Esophagus squamous epithelium (tissue), 5 donors: ENCODE data around the gene MAN2A1. TPM values are rescaled to one million over a fixed set of nuclear protein-coding genes. Genes with fewer than 3 reads are reported as not detected.

Experiments used
- DNase-seq: peaks from one replicate; lab custom pipeline; 2025; lab: John Stamatoyannopoulos, UW
- H3K27ac ChIP-seq, 4 donors: fragments of 200-600 bp; sonication (generic); one replicate each; pipeline ENCODE4 v1.5.1; 2016 to 2019; ENCODE audit warnings: mild to moderate bottlenecking in 1 of 4
- H3K27me3 ChIP-seq, 4 donors: fragments of 200-600 bp; sonication (generic); 1 replicate in 3 of 4; 2 replicates in 1 of 4; pipeline versions ENCODE4 v1.5.1 to v1.6.0; 2017 to 2021; ENCODE audit warnings: antibody characterized with exemption in 1 of 4
- H3K36me3 ChIP-seq, 3 donors: fragments of 200-600 bp; sonication (generic); one replicate each; pipeline ENCODE4 v1.5.1; 2016 to 2019
- H3K4me1 ChIP-seq, 3 donors: fragments of 200-600 bp; sonication (generic); one replicate each; pipeline ENCODE4 v1.5.1; 2017 to 2019
- H3K4me3 ChIP-seq, 4 donors: fragments of 200-600 bp; sonication (generic); 1 replicate in 3 of 4; 2 replicates in 1 of 4; pipeline ENCODE4 v1.5.1; 2016 to 2019; ENCODE audit warnings: mild to moderate bottlenecking in 2 of 4, moderate library complexity in 1 of 4
- H3K9me3 ChIP-seq, 3 donors: fragments of 200-600 bp; sonication (generic); one replicate each; pipeline ENCODE4 v1.5.1; 2016 to 2019
- POLR2A ChIP-seq, 4 donors: fragments of 450-650 bp; IDR thresholded peaks; one replicate each; pipeline ENCODE4 v1.6.1; 2017; ENCODE audit warnings: antibody characterized with exemption in 4 of 4, mild to moderate bottlenecking in 4 of 4, moderate library complexity in 3 of 4
- WGBS, 2 donors: methylation state at CpG; one replicate each; pipeline ENCODE4 v1.1.5; 2018; 5-methylcytosine and 5-hydroxymethylcytosine counted together
- intact Hi-C: fragments of 100-400 bp; cut with DNase I; formaldehyde crosslinking; loops from one replicate; pipeline ENCODE4 v1.15.0; 2022
- total RNA-seq, 4 donors: library from RNA; depleted of rRNA; stranded (reverse); fragments of >200 nt; gene quantifications; one replicate each; pipeline ENCODE4 v1.1.0, GENCODE V29; 2016
- TF ChIP-seq, protein P1 (sequence below), 6 experiments: fragments of 450-650 bp in 4 of 6; fragments of 200-600 bp in 2 of 6; sonication (generic) in 2 of 6; IDR thresholded peaks; one replicate each; pipeline ENCODE4 v1.5.1; 2016 to 2019; ENCODE audit warnings: antibody characterized with exemption in 6 of 6, mild to moderate bottlenecking in 4 of 6, moderate library complexity in 4 of 6
- donor health status: DM: yes; HTN: yes; CAD: no.

Gene MAN2A1
- total RNA-seq, 4 donors from 2014 or later = 27.4 to 40.1 (median 37.4) TPM

DNA sequence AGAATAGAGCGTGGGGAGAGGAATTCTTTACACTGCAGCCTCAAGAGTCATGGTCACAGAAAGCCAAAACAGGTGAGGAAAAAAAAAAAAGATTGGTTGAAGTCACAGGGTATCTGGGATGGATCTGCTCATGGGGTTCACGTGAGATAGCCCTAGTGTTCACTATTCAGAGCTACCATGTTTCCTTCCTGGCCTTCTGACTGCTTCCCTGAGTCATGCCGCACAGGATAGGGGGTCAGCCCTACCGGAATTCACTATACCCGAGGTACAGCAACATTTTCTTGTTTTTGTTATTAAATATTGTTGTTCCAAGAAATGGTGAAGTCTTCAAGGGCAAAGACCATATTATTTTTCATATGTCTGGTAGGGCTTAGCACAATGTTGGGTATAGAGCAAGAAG lies 21.5 kb upstream of the MAN2A1 start:
- no peak for DNase-seq
- Histone ChIP-seq H3K27me3 (peaks cover 0 to 4% (median 0%) of the 10 kb centered on the region in 4 donors), H3K4me1 (no peaks in the 10 kb centered on the region), H3K27ac (no peak overlapping the region), H3K36me3 (no peaks in the 10 kb centered on the region), H3K9me3 (no peaks in the 10 kb centered on the region), H3K4me3 (no peak overlapping the region)
- intact Hi-C loops = no loop called here
- 80 to 81% methylated on average over 5 of the region's 5 CpGs for WGBS, 2 donors
- TF ChIP-seq, protein P1, sequence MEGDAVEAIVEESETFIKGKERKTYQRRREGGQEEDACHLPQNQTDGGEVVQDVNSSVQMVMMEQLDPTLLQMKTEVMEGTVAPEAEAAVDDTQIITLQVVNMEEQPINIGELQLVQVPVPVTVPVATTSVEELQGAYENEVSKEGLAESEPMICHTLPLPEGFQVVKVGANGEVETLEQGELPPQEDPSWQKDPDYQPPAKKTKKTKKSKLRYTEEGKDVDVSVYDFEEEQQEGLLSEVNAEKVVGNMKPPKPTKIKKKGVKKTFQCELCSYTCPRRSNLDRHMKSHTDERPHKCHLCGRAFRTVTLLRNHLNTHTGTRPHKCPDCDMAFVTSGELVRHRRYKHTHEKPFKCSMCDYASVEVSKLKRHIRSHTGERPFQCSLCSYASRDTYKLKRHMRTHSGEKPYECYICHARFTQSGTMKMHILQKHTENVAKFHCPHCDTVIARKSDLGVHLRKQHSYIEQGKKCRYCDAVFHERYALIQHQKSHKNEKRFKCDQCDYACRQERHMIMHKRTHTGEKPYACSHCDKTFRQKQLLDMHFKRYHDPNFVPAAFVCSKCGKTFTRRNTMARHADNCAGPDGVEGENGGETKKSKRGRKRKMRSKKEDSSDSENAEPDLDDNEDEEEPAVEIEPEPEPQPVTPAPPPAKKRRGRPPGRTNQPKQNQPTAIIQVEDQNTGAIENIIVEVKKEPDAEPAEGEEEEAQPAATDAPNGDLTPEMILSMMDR (IDR thresholded peaks at IDR 0.05) = no peak
- no peak for TF ChIP-seq POLR2A (IDR thresholded peaks at IDR 0.05)

DNA sequence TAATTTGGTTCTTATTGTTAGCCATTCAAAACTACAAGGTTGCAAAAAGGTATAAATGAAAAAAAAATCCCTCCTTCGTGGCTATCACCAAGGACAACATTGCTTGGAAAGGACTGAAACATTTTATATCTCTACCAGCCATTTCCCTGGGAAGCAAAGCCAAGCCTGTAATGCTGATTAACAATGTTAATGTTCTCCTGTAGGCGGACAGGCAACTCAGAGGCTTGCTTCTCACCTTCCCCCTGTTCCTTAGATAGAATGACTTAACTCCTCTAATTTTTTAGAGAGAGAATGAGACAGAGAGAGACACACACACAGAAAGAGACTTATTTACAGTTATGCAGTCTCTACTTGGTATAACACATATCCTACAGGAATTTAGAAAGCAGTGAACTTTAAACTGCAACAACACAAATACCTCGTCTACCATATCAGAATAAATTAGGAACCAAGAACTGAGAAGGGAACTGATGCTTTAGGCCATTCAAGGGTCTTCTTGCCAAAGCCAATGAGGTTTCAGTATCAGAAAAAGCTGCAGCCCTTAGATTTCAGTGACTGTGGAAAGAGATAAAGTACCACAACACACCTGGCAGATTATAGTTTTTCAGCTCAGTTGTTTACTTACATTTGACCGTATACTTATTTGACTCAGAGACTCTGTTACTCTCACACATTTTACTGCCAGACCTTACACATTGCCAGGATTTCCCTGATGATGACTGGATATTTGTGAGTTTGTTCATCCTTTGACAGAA lies 20.9 kb upstream of the MAN2A1 start:
- WGBS, 2 donors = 61 to 67% methylated on average over 4 of the region's 4 CpGs
- H3K4me3 ChIP-seq = no peak overlapping the region
- intact Hi-C loops = no loop called here
- H3K4me1 ChIP-seq = no peaks in the 10 kb centered on the region
- peaks cover 0 to 4% (median 0%) of the 10 kb centered on the region in 4 donors for H3K27me3 ChIP-seq
- no peak for DNase-seq
- H3K27ac ChIP-seq = no peak overlapping the region
- no peaks in the 10 kb centered on the region for H3K36me3 ChIP-seq
- TF ChIP-seq, protein P1 (IDR thresholded peaks at IDR 0.05) = no peak
- no peak for TF ChIP-seq POLR2A (IDR thresholded peaks at IDR 0.05)
- no peaks in the 10 kb centered on the region for H3K9me3 ChIP-seq

DNA sequence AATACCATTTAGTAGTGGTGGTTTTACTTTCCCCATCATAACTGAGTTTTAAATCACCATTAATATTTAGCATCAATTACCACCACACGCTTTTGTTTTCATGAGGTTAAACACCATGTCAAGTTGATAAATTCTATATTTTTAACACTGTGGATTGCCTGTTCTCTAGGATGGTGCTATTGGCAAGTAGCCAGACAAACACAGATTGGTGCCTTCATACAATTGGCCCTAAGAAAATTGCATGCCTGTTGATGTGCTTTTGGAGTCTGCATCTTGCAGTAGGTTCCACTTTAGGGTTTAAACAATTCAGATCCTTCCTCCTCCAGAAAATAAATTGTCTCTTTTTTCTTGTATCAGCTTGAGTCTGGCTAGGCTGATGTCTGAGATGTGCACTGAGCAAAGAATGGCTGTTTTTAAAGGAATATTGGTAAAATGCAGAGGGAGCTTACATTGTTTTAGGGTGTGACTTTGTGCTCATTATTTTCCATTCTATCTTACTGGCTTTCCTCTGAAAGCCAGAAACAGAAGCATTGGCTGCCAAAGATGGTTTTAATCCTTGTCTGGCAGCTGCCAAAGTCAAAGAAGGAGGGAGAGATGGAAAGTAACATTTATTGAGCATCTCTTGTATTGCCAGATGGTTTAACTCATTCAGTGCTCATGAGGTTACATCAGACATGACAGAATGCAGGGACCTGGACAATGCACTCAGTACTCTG lies 19.6 kb upstream of the MAN2A1 start:
- no peaks in the 10 kb centered on the region for H3K9me3 ChIP-seq
- H3K4me3 ChIP-seq = no peak overlapping the region
- peaks cover 0 to 4% (median 0%) of the 10 kb centered on the region in 4 donors for H3K27me3 ChIP-seq
- TF ChIP-seq, protein P1 (IDR thresholded peaks at IDR 0.05) = no peak
- no peak overlapping the region for H3K27ac ChIP-seq
- DNase-seq = no peak
- H3K36me3 ChIP-seq = no peaks in the 10 kb centered on the region
- intact Hi-C loops = no loop called here
- H3K4me1 ChIP-seq = no peaks in the 10 kb centered on the region
- 47 to 50% methylated on average over 1 of the region's 1 CpG for WGBS, 2 donors

- Histone ChIP-seq H3K36me3 (no peaks in the 10 kb centered on the region), H3K27me3 (peaks cover 0 to 4% (median 0%) of the 10 kb centered on the region in 4 donors), H3K4me3 (no peak overlapping the region), H3K27ac (no peak overlapping the region), H3K9me3 (no peaks in the 10 kb centered on the region), H3K4me1 (no peaks in the 10 kb centered on the region)
- TF ChIP-seq, protein P1 (IDR thresholded peaks at IDR 0.05) = no peak
- no peak for TF ChIP-seq POLR2A (IDR thresholded peaks at IDR 0.05)
- intact Hi-C loops = no loop called here
- DNase-seq = no peak
- 92 to 100% methylated on average over 2 of the region's 2 CpGs for WGBS, 2 donors
Measured at GRCh38 chr5:109671136-109671535, 18.6 kb upstream of the MAN2A1 start.

- no peak overlapping the region for H3K27ac ChIP-seq
- TF ChIP-seq, protein P1 (IDR thresholded peaks at IDR 0.05) = no peak
- no peak for TF ChIP-seq POLR2A (IDR thresholded peaks at IDR 0.05)
- H3K4me1 ChIP-seq = no peaks in the 10 kb centered on the region
- H3K9me3 ChIP-seq = no peaks in the 10 kb centered on the region
- peaks cover 0 to 4% (median 0%) of the 10 kb centered on the region in 4 donors for H3K27me3 ChIP-seq
- no peak for DNase-seq
- no peak overlapping the region for H3K4me3 ChIP-seq
- intact Hi-C loops = no loop called here
- 78 to 92% methylated on average over 4 of the region's 4 CpGs for WGBS, 2 donors
- no peaks in the 10 kb centered on the region for H3K36me3 ChIP-seq
Measured at GRCh38 chr5:109674596-109674995, 15.1 kb upstream of the MAN2A1 start.
